Measurements from ENCODE around the gene GLIPR2. TPM values are rescaled to one million over a fixed set of nuclear protein-coding genes. Genes with fewer than 3 reads are reported as not detected.

Gene GLIPR2
- polyA plus RNA-seq, 1 donor (not counting 4 experiments of a cell fraction or from before 2014, with no cell fraction given) = 3.7 TPM

DNA sequence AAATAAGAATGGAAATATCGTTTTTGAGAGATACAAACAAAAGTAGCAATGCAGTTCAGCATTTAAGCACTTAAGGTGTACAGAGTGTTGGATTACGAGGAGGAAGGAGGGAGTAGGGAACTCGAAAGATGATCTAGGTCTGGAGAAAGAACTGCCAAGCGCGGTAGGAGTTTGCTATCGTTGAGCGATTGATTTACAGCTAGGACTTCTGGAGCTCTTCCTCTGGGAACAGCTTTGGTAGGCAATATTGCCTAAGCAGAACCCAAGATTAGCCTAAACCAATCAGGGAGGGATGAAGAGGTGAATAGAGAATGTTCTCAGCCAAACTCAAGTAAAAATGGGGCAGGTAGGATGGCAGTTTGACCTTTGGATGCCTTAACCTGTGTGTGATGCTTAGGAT lies 55.2 kb downstream of the GLIPR2 start:
- dilution Hi-C loops (cut with MboI; ENCODE audit: extremely low pct_ligation_motif_present, low sequenced_read_pairs) = loop anchor here (10.0 kb wide), 1 partner anchor 47 kb away; no protein-coding TSS in a partner anchor
- TF ChIP-seq EZH2 (IDR thresholded peaks at IDR 0.05; ENCODE audit: low read length) = no peak
- TF ChIP-seq, protein P1, sequence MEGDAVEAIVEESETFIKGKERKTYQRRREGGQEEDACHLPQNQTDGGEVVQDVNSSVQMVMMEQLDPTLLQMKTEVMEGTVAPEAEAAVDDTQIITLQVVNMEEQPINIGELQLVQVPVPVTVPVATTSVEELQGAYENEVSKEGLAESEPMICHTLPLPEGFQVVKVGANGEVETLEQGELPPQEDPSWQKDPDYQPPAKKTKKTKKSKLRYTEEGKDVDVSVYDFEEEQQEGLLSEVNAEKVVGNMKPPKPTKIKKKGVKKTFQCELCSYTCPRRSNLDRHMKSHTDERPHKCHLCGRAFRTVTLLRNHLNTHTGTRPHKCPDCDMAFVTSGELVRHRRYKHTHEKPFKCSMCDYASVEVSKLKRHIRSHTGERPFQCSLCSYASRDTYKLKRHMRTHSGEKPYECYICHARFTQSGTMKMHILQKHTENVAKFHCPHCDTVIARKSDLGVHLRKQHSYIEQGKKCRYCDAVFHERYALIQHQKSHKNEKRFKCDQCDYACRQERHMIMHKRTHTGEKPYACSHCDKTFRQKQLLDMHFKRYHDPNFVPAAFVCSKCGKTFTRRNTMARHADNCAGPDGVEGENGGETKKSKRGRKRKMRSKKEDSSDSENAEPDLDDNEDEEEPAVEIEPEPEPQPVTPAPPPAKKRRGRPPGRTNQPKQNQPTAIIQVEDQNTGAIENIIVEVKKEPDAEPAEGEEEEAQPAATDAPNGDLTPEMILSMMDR (optimal IDR thresholded peaks at IDR 0.05 in 1 of 3, IDR thresholded peaks at IDR 0.05 in 1 of 3, conservative IDR thresholded peaks at IDR 0.05 in 1 of 3; ENCODE audit: extremely low read depth in 1 of 3, insufficient read depth in 2 of 3, low read length in 3 of 3) = no peak
- no peaks in the 10 kb centered on the region for H3K9me3 ChIP-seq (ENCODE audit: control insufficient read depth, low read depth, low read length)
- H3K9ac ChIP-seq (ENCODE audit: control insufficient read depth, extremely low read depth, insufficient read depth, low read length) = peak overlapping the region; percentile 92
- peak overlapping the region; percentile 92 for H3K27ac ChIP-seq (ENCODE audit: control insufficient read depth, insufficient read depth, low read length)
- H3K9me1 ChIP-seq (ENCODE audit: control insufficient read depth, extremely low read depth, insufficient read depth, low read length) = peaks cover 11% of the 10 kb centered on the region
- FAIRE-seq (no peak), DNase-seq (ENCODE audit: low read depth, low spot score) (no peak)
- peak overlapping the region; percentile 92 for H3K4me2 ChIP-seq (ENCODE audit: control insufficient read depth, extremely low read depth, insufficient read depth, low read depth, low read length)
- H3K4me3 ChIP-seq (ENCODE audit: control insufficient read depth in 2 of 3, extremely low read depth in 1 of 3, insufficient read depth in 2 of 3, low read depth in 1 of 3, low read length in 3 of 3) = peak overlapping the region; percentile 71 to 87 (median 77)
- no peaks in the 10 kb centered on the region for H3K27me3 ChIP-seq (ENCODE audit: control insufficient read depth, extremely low read depth, insufficient read depth, low read length)
- peaks cover 30% of the 10 kb centered on the region for H4K20me1 ChIP-seq (ENCODE audit: control insufficient read depth, extremely low read depth, insufficient read depth, low read length)
- H3K79me2 ChIP-seq (ENCODE audit: control insufficient read depth, insufficient read depth, low read length) = peaks cover 59% of the 10 kb centered on the region
- no peak overlapping the region for H2AFZ ChIP-seq (ENCODE audit: control insufficient read depth, low read length)
- peaks cover 5 to 9% of the 10 kb centered on the region in 2 experiments for H3K36me3 ChIP-seq (ENCODE audit: control insufficient read depth in 2 of 2, extremely low read depth in 1 of 2, insufficient read depth in 2 of 2, low read length in 2 of 2)
- H3K4me1 ChIP-seq (ENCODE audit: control insufficient read depth, extremely low read depth, insufficient read depth, low read length) = peaks cover 38% of the 10 kb centered on the region

DNA sequence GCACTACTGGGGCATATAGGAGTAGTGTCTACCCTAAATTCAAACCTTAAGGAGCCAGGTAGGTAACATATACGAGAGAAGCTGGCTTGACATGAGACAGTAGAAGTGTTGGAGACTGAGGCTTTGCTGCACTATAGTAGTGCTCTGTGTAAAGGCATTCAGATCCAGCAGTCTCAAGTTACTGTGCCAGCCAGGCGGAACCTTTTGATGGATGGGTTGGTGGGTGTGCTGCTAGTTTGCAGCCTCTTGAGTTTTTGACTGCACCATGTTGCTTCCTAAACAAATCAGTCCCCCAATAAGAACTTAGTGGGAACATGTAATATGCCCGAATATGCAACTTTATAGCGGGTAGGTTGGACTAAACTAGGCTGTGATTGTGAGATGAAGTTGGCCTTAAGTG lies 55.7 kb downstream of the GLIPR2 start:
- no peak for DNase-seq (ENCODE audit: low read depth, low spot score)
- H2AFZ ChIP-seq (ENCODE audit: control insufficient read depth, low read length) = no peak overlapping the region
- H3K4me2 ChIP-seq (ENCODE audit: control insufficient read depth, extremely low read depth, insufficient read depth, low read depth, low read length) = peak overlapping the region; percentile 92
- peaks cover 38% of the 10 kb centered on the region for H3K4me1 ChIP-seq (ENCODE audit: control insufficient read depth, extremely low read depth, insufficient read depth, low read length)
- no peak for TF ChIP-seq EZH2 (IDR thresholded peaks at IDR 0.05; ENCODE audit: low read length)
- TF ChIP-seq, protein P1 (optimal IDR thresholded peaks at IDR 0.05 in 1 of 3, IDR thresholded peaks at IDR 0.05 in 1 of 3, conservative IDR thresholded peaks at IDR 0.05 in 1 of 3; ENCODE audit: extremely low read depth in 1 of 3, insufficient read depth in 2 of 3, low read length in 3 of 3) = no peak
- H4K20me1 ChIP-seq (ENCODE audit: control insufficient read depth, extremely low read depth, insufficient read depth, low read length) = peaks cover 30% of the 10 kb centered on the region
- peaks cover 11% of the 10 kb centered on the region for H3K9me1 ChIP-seq (ENCODE audit: control insufficient read depth, extremely low read depth, insufficient read depth, low read length)
- H3K9me3 ChIP-seq (ENCODE audit: control insufficient read depth, low read depth, low read length) = no peaks in the 10 kb centered on the region
- peaks cover 5 to 12% of the 10 kb centered on the region in 2 experiments for H3K36me3 ChIP-seq (ENCODE audit: control insufficient read depth in 2 of 2, extremely low read depth in 1 of 2, insufficient read depth in 2 of 2, low read length in 2 of 2)
- H3K9ac ChIP-seq (ENCODE audit: control insufficient read depth, extremely low read depth, insufficient read depth, low read length) = peak overlapping the region; percentile 92
- peaks cover 64% of the 10 kb centered on the region for H3K79me2 ChIP-seq (ENCODE audit: control insufficient read depth, insufficient read depth, low read length)
- no peaks in the 10 kb centered on the region for H3K27me3 ChIP-seq (ENCODE audit: control insufficient read depth, extremely low read depth, insufficient read depth, low read length)
- dilution Hi-C loops (cut with MboI; ENCODE audit: extremely low pct_ligation_motif_present, low sequenced_read_pairs) = loop anchor here (10.0 kb wide), 1 partner anchor 47 kb away; no protein-coding TSS in a partner anchor
- H3K27ac ChIP-seq (ENCODE audit: control insufficient read depth, insufficient read depth, low read length) = peak overlapping the region; percentile 92
- no peak for FAIRE-seq
- H3K4me3 ChIP-seq (ENCODE audit: control insufficient read depth in 2 of 3, extremely low read depth in 1 of 3, insufficient read depth in 2 of 3, low read depth in 1 of 3, low read length in 3 of 3) = peak overlapping the region; percentile 71 to 87 (median 77)

All from keratinocyte (primary cell).